HL-60 (cell line): ENCODE results near the gene PTPRT.

Experiments
- CTCF ChIP-seq: IDR thresholded peaks from one replicate; pipeline ENCODE4 v1.5.1; 2011; ENCODE audit warnings: low read length, control low read depth, inconsistent platforms; ENCODE audit not compliant: insufficient read depth
- GABPA ChIP-seq: IDR thresholded peaks from 2 replicates; pipeline ENCODE4 v1.6.1; 2012; ENCODE audit warnings: low read depth
- POLR2AphosphoS5 ChIP-seq: IDR thresholded peaks from 2 replicates; pipeline ENCODE4 v1.6.1; 2012; ENCODE audit warnings: low read depth
- SPI1 ChIP-seq: IDR thresholded peaks from 2 replicates; pipeline ENCODE4 v1.6.1; 2012; ENCODE audit warnings: low read depth, mild to moderate bottlenecking, borderline replicate concordance

DNA sequence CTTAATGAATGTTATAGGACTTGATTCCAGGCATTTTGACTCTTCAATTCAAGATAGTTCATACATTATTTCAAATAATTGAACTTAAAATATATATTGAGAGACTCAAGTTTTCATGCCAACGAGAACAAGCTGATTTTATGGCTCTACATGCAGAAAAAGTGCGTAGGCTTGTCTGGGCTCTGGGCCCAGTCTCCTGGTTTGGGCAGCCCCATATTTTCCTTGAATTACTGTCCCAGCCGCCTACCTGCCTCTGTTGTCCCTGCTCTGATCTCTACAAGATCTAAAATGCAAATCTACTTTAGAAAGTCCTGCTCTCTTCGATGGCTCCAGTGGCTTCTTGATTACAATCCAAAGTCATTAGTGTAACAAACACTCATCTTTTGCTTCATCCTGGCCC, 1034.1 kb downstream of the PTPRT start:
- no peak for TF ChIP-seq CTCF
- TF ChIP-seq POLR2AphosphoS5: no peak
- no peak for TF ChIP-seq GABPA
- TF ChIP-seq SPI1: no peak
